ENCODE results near the gene MT1B.
"Not testable (repeated sequence)": the region's sequence is repeated elsewhere in the genome, so short reads cannot be mapped to it uniquely, and the experiment has no call there.

MT1B gene

DNA sequence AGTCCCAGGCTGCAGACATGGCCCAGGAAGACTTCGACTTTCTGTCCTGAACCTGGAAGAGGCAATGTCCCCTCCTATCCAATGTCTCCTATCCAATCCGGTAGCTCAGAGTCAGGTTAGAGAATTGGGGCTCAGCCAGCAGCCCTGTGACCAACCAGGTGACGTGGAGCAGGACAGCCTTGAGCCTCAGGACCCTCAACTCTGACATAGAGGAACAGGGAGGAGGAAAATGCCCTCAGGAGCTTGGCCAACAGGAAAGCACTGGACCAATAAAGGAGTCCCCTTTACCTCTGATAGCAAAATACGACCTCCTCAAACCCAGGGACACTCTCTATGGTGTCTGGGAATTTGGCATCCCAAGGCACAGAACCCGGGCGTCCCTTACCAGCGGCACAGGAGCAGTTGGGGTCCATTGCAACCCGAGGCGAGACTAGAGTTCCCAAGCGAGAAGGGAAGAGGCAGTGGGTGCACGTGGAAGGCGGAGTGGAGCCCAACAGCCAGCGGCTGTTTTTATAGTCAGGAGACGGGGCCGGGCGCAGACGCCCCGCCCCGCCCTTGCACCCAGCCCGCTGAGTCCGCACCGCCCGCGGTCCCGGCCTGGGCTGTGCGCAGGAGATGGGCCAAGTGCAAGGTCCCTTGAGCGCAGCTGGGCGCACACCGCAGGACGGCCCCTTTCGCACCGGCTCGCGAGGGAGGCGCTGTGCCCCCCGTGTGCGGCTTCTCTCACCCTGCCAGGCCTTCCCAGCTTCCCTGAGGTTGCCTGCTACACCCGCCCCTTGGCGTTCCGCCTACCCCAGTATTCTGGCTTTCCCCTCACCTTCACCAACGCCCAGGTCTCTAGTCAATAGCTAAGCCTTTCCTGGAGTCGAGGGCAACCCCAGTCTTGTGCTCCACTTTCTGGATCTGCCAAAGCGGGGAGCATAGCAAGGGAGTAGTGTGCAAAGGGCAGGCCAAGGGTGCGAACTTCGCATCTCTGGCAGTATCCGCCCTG, 16.2 kb downstream of the MT1B start, which contains the start of gene MT1G:
Gene MT1G, minus strand, starts transcription at position 485 of the 991 bp plus-strand sequence. Its CDS starts 72 bp downstream, at position 413.
- no peak for DNase-seq (ENCODE audit: low read depth)

DNA sequence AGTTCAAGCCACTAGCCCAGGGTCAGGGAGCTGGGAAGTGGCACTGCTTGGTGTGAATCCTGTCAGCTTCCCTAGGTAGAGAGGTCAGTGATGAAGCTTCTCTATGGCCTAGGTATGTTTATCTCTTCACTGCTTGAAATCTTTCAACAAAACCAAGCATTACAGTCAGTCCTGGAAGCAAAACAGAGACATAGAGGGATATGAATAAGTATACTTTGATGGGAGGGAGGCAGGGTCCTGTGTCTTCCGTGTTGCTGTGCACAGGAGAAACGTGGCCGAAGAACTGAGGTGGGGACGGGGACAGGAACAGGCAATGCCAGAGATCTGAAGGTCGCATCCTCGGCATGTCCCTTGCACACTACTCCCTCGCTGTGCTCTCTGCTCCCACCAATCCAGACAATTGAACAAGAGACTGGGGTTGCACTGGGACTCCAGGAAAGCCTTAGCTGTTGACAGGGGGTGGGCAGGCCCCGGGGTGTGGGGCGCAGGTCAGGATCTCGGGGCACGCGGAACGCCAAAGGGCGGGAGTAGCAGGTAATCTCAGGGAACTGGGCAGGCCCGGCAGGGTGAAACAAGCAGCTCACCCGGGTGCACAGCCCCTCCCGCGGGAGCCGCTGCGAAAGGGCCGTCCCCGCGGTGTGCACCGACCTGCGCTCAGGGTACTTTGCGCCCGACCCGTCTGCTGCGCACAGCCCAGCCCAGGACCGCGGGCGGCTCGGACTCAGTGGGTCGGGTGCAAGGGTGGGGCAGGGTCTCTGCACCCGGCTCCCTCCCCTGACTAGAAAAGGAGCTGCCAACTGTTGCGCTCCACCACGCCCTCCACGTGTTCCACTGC, 17.5 kb downstream of the MT1B start, which contains the start of gene MT1H:
Gene MT1H, plus strand, starts transcription at position 810 of the 835 bp plus-strand sequence. CDS start 71 bp downstream, outside the sequence.
- DNase-seq (ENCODE audit: low read depth), result no peak

- DNase-seq (ENCODE audit: low read depth), result no peak
These were observed 18.3 kb downstream of the MT1B start for GRCh38 chr16:56669840-56670619.

GRCh38 chr16:56670620-56670934, 18.9 kb downstream of the MT1B start:
- no peak for DNase-seq (ENCODE audit: low read depth)

GRCh38 chr16:56671691-56672090, 20.0 kb downstream of the MT1B start:
- not testable (repeated sequence) for DNase-seq (ENCODE audit: low read depth)

GRCh38 chr16:56672171-56672570, 20.5 kb downstream of the MT1B start:
- DNase-seq (ENCODE audit: low read depth), result not testable (repeated sequence)

GRCh38 chr16:56672761-56673536, 21.3 kb downstream of the MT1B start:
- no peak for DNase-seq (ENCODE audit: low read depth)

DNA sequence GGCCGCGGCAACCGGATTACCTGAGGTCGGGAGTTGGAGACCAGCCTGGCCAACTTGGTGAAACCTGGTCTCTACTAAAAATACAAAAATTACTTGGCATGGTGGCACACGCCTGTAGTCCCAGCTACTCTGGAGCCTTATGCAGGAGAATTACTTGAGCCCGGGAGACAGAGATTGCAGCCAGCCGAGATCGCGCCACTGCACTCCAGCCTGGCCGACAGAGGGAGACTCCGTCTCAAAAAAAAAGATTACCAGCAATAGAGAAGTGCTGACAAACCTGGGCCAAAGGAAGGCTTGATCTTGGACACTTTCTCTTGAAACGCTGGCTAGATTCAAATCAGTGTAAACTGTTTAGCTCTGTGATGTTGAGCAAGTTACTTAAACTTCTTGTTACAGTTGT, 22.2 kb downstream of the MT1B start:
- DNase-seq (ENCODE audit: low read depth), result no peak

DNA sequence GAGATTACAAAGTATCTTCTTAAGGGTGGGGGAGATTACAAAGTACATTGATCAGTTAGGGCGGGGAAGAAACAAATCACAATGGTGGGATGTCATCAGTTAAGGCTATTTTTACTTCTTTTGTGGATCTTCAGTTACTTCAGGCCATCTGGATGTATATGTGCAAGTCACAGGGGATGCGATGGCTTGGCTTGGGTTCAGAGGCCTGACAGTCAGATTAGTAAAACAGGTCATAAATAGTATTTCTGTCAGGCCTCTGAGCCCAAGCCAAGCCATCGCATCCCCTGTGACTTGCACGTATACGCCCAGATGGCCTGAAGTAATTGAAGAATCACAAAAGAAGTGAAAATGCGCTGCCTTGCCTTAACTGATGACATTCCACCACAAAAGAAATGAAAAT, 22.9 kb downstream of the MT1B start:
- DNase-seq (ENCODE audit: low read depth), result not testable (repeated sequence)

GRCh38 chr16:56675685-56676210, 24.1 kb downstream of the MT1B start:
- no peak for DNase-seq (ENCODE audit: low read depth)

- no peak for DNase-seq (ENCODE audit: low read depth)
These were observed 25.8 kb downstream of the MT1B start for GRCh38 chr16:56677474-56677873.

GRCh38 chr16:56679078-56679730, 27.5 kb downstream of the MT1B start:
- DNase-seq (ENCODE audit: low read depth), result no peak

DNA sequence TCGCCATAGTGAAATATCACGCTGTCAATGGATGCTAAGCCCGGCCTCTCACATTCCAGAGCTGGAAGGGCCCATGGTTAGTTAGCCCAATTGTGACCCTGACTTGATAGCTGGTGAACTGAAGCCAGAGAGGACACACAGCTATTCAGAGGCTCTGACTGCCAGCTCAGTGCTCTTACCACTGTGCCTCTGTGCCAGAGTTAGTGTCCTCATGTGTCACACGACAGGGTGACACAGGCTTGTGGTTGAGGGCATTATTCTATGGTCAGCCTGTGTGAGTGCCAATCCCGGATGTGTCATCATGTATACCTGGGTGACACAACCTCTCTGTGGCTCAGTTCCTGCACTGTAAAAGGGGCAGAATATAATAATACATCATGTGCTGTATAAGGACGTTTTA, 28.1 kb downstream of the MT1B start:
- DNase-seq (ENCODE audit: low read depth), result no peak

- peak; percentile 65 for DNase-seq (ENCODE audit: low read depth)
These were observed 30.4 kb downstream of the MT1B start, which contains the start of gene MT1X for GRCh38 chr16:56681939-56682702. Gene MT1X (plus strand): TSS chr16:56682470. CDS start chr16:56682541, 71 bp downstream.

- DNase-seq (ENCODE audit: low read depth), result no peak
These were observed 31.2 kb downstream of the MT1B start for GRCh38 chr16:56682703-56683397.

GRCh38 chr16:56683424-56684172, 31.9 kb downstream of the MT1B start:
- no peak for DNase-seq (ENCODE audit: low read depth)

- no peak for DNase-seq (ENCODE audit: low read depth)
These were observed 32.7 kb downstream of the MT1B start for GRCh38 chr16:56684256-56684925.

Data from stimulated activated CD8-positive, alpha-beta memory T cell treated with anti-CD3 and anti-CD28 coated beads, Interleukin-15, amount 100 ng/mL, for 1 hour (primary cell).